OCI-LY1 (cell line): ENCODE measurements around the gene H3-3A.

Experiments used
- H2AFZ ChIP-seq: fragments of 200-600 bp; sonication (generic), shearing (Covaris generic); 2 replicates; pipeline ENCODE4 v1.6.0; 2014; ENCODE audit warnings: antibody characterized with exemption, mild to moderate bottlenecking, low read length
- H3F3A ChIP-seq: fragments of 200-600 bp; sonication (generic), shearing (Covaris generic); 2 replicates; pipeline ENCODE4 v1.6.0; 2014; ENCODE audit warnings: mild to moderate bottlenecking, antibody characterized with exemption, low read length, moderate library complexity; ENCODE audit not compliant: insufficient read depth
- H3K27ac ChIP-seq: fragments of 200-600 bp; sonication (generic); 2 replicates; pipeline ENCODE4 v1.5.1; 2014; ENCODE audit warnings: low read length, mixed run types, mild to moderate bottlenecking, low read depth; ENCODE audit not compliant: poor library complexity, severe bottlenecking
- H3K27me3 ChIP-seq: fragments of 200-600 bp; sonication (generic); 2 replicates; pipeline ENCODE4 v1.6.0; 2014; ENCODE audit warnings: antibody characterized with exemption, mild to moderate bottlenecking, low read length, moderate library complexity; ENCODE audit not compliant: insufficient read depth
- H3K36me3 ChIP-seq: fragments of 200-600 bp; sonication (generic); 2 replicates; pipeline ENCODE4 v1.6.1; 2014; ENCODE audit warnings: mild to moderate bottlenecking, antibody characterized with exemption, low read length, moderate library complexity, mixed read lengths; ENCODE audit not compliant: insufficient read depth
- H3K4me1 ChIP-seq: fragments of 200-600 bp; sonication (generic); 2 replicates; pipeline ENCODE4 v1.5.1; 2014; ENCODE audit warnings: mild to moderate bottlenecking, low read length, moderate library complexity; ENCODE audit not compliant: insufficient read depth, severe bottlenecking
- H3K4me2 ChIP-seq: fragments of 200-600 bp; sonication (generic), shearing (Covaris generic); 2 replicates; pipeline ENCODE4 v1.6.1; 2014; ENCODE audit warnings: low read length
- H3K4me3 ChIP-seq: fragments of 200-600 bp; sonication (generic); 2 replicates; pipeline ENCODE4 v1.5.1; 2014; ENCODE audit warnings: low read length, low read depth, mild to moderate bottlenecking, mixed read lengths; ENCODE audit not compliant: poor library complexity, severe bottlenecking
- H3K79me2 ChIP-seq: fragments of 200-600 bp; shearing (Covaris generic); 2 replicates; pipeline ENCODE4 v1.6.1; 2016; ENCODE audit warnings: mixed run types, low read length, mixed read lengths; ENCODE audit not compliant: insufficient read depth
- H3K9ac ChIP-seq: fragments of 200-600 bp; sonication (generic), shearing (Covaris generic); 2 replicates; pipeline ENCODE4 v1.6.1; 2014; ENCODE audit warnings: mild to moderate bottlenecking, low read length, mixed read lengths
- H3K9me2 ChIP-seq: fragments of 200-600 bp; sonication (generic), shearing (Covaris generic); 2 replicates; pipeline ENCODE4 v1.6.1; 2014; ENCODE audit warnings: low read depth, mild to moderate bottlenecking, low read length, mixed read lengths
- H3K9me3 ChIP-seq: fragments of 200-600 bp; shearing (Covaris generic); 2 replicates; pipeline ENCODE4 v1.6.1; 2014; ENCODE audit warnings: low read length, mixed read lengths
- H4K20me1 ChIP-seq: fragments of 200-600 bp; sonication (generic), shearing (Covaris generic); 2 replicates; pipeline ENCODE4 v1.6.0; 2016; ENCODE audit warnings: mild to moderate bottlenecking, low read length; ENCODE audit not compliant: insufficient read depth
- CTCF ChIP-seq: fragments of 200-600 bp; sonication (generic), shearing (Covaris generic); IDR thresholded peaks from 2 replicates; pipeline ENCODE4 v1.5.1; 2017; ENCODE audit warnings: mild to moderate bottlenecking, antibody characterized with exemption, low read length, moderate library complexity, mixed read lengths
- EZH2 ChIP-seq: fragments of 200-600 bp; sonication (generic), shearing (Covaris generic); IDR thresholded peaks from 2 replicates; pipeline ENCODE4 v1.8.0; 2017; ENCODE audit warnings: borderline replicate concordance, mixed run types, mild to moderate bottlenecking, antibody characterized with exemption, low read length, moderate library complexity, mixed read lengths

H3-3A gene

DNA sequence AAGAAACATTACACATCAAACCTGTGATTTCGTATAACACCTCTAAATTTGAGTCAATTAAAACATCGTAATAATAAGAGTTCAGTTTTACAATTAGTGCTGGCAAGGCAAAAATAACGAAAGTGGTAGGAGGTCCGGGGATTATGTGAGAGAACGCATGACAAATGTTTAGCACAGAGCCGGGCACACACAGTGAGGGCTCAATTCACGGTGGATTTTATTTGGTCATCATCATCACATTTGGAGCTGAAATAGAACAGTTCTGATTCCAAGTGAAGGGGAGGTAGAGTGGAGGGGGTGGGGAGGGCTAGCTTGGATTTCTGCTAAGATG lies 20.0 kb downstream of the H3-3A start:
- Histone ChIP-seq H3K9me2 (no peaks in the 10 kb centered on the region), H3K36me3 (no peaks in the 10 kb centered on the region), H3K9me3 (no peaks in the 10 kb centered on the region), H2AFZ (no peak overlapping the region), H3K4me3 (peak overlapping the region; percentile 69), H3K27ac (no peak overlapping the region), H3K79me2 (no peaks in the 10 kb centered on the region), H3K9ac (peak overlapping the region; percentile 69; the same call in 1 of the 2 replicates), H3F3A (no peaks in the 10 kb centered on the region), H3K27me3 (0 out of 2 replicates have a peak, but pooled peaks cover 6% of the 10 kb centered on the region), H3K4me2 (peak overlapping the region; percentile 79), H4K20me1 (no peaks in the 10 kb centered on the region), H3K4me1 (peaks cover 26% of the 10 kb centered on the region)
- TF ChIP-seq CTCF (no peak), EZH2 (no peak)

DNA sequence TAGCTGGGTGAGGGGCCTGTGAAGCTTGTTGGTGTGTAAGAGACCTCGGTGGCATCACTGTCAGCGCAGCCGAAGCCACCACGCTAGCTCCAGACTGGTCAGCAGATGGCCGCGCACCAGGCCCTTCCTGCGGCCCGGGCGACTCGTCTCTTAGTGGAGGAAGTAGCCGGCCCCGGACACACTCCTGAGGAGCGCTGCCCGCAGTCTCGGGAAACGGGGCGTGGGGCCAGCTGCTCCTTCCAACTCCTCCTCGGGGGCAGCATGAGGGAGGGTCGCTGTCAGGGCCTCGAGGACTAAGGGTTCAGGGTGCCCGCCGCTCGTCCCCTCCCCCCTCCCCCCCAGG lies 20.4 kb downstream of the H3-3A start:
- Histone ChIP-seq H3K4me1 (peaks cover 26% of the 10 kb centered on the region), H3K27me3 (0 out of 2 replicates have a peak, but pooled peaks cover 6% of the 10 kb centered on the region), H3K79me2 (no peaks in the 10 kb centered on the region), H3K9ac (peak overlapping the region; percentile 69; the same call in 1 of the 2 replicates), H3K4me3 (peak overlapping the region; percentile 69), H3K4me2 (peak overlapping the region; percentile 79), H3K36me3 (no peaks in the 10 kb centered on the region), H3K9me3 (no peaks in the 10 kb centered on the region), H3F3A (no peaks in the 10 kb centered on the region), H4K20me1 (no peaks in the 10 kb centered on the region), H2AFZ (no peak overlapping the region), H3K27ac (no peak overlapping the region), H3K9me2 (no peaks in the 10 kb centered on the region)
- TF ChIP-seq CTCF = no peak
- no peak for TF ChIP-seq EZH2

DNA sequence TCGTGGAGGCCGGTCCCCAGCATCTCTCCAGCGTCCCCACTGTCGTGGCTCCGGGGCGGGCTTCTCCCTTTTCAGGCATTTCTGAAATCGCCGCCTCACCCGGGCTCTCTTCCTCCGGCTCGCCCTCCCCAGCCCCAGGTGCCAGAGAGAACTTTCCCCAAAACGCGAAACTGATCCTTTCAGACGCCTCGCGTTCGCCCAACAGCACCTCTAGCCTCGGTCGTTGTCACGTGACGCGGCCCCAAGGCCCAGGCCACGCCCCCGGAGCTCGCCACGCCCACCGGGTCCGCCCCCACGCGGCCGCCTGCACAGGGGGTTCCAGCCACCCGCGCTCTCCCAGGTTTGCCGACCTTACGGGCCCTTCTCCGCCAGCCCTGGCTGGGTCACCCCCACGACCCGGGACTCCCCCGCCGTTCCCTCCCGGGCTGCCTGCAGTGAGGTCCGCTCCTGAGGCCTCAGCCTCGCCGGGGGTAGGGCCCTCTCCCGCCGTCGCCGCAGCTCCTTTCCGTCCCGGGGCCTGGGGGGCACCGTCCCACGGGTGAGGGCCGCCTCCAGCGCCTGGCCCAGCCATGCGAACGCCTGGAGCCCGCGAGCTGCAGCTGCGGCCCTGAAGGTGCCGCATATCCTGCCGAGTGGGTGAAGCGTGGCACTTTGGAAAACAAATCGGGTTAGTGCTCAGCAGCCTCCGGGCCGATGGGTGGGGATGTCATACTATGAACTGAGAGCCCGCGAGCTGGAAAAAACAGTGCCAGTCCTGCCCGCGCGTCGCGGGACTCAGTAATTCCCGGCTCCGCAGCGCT lies 21.0 kb downstream of the H3-3A start:
- peak overlapping the region; percentile 79 for H3K4me2 ChIP-seq
- 0 out of 2 replicates have a peak, but pooled peaks cover 6% of the 10 kb centered on the region for H3K27me3 ChIP-seq
- H3K4me1 ChIP-seq = peaks cover 26% of the 10 kb centered on the region
- no peaks in the 10 kb centered on the region for H3K79me2 ChIP-seq
- H3K36me3 ChIP-seq = no peaks in the 10 kb centered on the region
- peak overlapping the region; percentile 69 for H3K9ac ChIP-seq
- TF ChIP-seq EZH2 (no peak), CTCF (peak; percentile 11; the same call in 1 of the 2 replicates)
- H2AFZ ChIP-seq = peak overlapping the region; percentile 44; the same call in 1 of the 2 replicates
- H3K4me3 ChIP-seq = peak overlapping the region; percentile 69
- H3F3A ChIP-seq = no peaks in the 10 kb centered on the region
- H3K9me2 ChIP-seq = no peaks in the 10 kb centered on the region
- H3K9me3 ChIP-seq = no peaks in the 10 kb centered on the region
- H3K27ac ChIP-seq = no peak overlapping the region
- H4K20me1 ChIP-seq = no peaks in the 10 kb centered on the region
